NCI-H748 treated with DMSO at 0.1 percent for 48 hours (cell line): ENCODE measurements around the gene PPP1CB.
"Not testable (repeated sequence)": the region's sequence is repeated elsewhere in the genome, so short reads cannot be mapped to it uniquely, and the experiment has no call there.

ENCODE experiments used
- DNase-seq: peaks from one replicate; lab custom pipeline; 2025; lab: John Stamatoyannopoulos, UW

The PPP1CB gene

DNA sequence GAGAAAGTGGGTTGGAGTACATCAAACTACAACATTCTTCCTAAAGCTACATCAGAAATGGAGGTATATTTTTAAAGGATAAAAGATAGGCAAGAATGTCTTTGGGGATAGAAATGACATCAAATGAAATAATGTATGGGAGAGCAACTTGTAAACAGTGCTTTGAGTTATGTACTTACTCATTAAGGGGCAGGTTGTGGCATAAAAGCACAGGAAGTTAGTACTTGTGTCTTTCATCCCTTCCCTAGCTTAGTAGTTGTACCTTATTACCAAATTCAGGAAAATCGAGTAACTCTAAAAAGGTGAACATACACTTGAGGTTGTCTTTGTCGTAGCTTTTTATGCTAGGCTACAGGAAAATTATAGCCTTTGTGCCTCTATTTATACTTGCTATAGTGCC lies 28.9 kb downstream of the PPP1CB start:
- DNase-seq = no peak

DNA sequence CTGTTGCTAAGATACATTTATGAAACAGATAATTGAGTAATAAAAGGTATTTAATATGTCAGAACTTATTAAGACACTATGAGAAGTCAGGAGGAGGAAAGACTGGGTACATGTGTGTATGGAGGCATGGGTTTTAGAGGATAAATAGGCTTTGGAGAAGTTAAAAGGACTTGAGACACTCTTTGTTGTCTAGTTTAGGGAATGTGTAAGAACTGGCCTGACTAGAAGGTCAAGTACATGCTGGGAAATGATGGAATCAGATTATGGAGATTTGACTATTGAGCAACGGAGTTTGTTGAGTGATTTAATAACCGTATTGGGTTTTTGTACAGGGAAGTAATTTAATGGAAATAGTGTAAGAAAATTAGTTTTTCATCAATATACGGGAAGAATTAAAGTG lies 30.8 kb downstream of the PPP1CB start:
- no peak for DNase-seq

DNA sequence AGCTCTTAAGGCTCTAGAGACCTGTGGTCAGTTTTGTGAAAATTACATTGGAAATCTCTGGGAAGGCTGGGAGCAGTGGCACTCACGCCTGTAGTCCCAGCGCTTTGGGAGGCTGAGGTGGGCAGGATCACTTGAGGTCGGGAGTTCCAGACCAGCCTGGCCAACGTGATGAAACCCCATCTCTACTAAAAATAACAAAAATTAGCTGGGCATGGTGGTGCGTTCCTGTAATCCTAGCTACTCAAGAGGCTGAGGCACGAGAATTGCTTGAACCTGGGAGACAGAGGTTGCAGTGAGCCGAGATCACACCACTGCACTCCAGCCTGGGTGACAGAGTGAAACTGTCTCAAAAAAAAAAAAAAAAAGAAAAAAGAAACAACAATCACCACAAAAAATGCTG lies 32.9 kb downstream of the PPP1CB start:
- DNase-seq = not testable (repeated sequence)

DNA sequence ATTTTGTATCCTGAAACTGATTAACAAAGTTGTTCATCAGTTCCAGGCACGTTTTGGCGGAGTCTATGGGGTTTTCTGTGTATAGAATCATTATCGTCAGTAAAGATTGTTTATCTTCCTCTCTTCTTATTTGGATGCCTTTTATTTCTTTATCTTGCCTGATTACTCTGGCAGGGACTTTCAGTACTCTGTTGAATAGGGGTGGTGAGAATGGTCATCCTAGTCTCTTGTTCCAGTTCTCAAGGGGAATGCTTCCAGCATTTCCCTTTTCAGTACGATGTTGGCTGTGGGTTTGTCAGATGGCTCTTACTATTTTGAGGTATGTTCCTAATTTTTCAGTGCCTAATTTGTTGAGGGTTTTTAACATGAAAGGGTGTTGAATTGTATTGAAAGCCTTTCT lies 45.0 kb downstream of the PPP1CB start:
- DNase-seq = no peak

DNA sequence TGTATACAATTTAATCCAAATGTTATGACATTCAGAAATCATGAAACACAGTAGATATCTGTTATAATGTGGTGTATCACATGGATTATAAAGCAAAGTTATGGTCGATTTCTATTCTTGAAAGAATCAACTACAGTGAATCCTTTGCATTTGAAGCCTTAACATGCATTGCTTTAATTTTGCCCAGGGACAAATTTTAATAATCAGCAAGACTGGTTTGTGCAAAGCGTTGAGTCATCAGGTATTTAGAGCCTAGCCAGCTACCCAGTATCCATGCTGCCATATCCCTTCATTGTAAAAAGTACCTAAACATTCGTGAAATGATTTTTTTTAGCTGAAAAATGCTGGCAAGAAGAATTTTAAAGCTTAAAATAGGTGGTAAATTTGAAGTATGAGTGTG lies 50.1 kb downstream of the PPP1CB start:
- no peak for DNase-seq

DNA sequence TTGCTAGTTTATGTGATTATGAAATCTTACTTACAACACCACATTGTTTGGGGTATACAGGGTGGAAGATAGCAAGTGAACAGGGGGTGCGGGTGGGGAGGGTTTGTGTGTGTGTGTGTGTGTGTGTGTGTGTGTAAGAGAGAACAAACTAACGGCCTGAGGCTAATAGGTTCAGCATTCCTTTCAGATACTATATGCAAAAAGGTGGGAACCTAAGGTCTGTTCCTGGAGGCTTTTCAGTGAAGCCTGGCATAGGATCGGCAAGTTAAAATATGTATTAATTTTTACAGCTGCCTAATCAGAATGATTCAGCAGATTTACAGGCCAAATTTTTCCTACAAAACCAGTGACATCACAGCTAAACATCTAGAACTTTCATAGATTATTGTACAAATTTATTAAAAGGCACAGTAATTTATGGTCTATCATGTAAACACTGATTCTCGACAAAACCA lies 51.4 kb downstream of the PPP1CB start:
- DNase-seq = no peak

DNA sequence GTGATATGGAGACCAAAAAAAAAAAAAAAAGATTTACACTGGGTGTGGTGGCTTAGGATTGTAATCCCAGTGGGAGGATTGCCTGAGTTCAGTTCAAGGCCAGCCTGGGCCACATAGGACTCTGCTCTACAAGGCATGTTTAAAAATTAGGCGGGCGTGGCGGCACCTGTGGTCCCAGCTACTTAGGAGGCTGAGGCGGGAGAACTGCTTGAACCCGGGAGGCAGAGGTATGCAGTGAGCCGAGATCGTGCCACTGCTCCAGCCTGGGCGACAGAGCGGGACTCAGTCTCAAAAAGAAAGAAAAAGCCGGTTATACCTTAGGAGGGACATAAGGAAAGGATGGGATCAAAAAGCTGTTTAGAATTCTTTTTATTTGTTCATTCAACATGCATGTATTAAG lies 58.3 kb downstream of the PPP1CB start:
- no peak for DNase-seq

DNA sequence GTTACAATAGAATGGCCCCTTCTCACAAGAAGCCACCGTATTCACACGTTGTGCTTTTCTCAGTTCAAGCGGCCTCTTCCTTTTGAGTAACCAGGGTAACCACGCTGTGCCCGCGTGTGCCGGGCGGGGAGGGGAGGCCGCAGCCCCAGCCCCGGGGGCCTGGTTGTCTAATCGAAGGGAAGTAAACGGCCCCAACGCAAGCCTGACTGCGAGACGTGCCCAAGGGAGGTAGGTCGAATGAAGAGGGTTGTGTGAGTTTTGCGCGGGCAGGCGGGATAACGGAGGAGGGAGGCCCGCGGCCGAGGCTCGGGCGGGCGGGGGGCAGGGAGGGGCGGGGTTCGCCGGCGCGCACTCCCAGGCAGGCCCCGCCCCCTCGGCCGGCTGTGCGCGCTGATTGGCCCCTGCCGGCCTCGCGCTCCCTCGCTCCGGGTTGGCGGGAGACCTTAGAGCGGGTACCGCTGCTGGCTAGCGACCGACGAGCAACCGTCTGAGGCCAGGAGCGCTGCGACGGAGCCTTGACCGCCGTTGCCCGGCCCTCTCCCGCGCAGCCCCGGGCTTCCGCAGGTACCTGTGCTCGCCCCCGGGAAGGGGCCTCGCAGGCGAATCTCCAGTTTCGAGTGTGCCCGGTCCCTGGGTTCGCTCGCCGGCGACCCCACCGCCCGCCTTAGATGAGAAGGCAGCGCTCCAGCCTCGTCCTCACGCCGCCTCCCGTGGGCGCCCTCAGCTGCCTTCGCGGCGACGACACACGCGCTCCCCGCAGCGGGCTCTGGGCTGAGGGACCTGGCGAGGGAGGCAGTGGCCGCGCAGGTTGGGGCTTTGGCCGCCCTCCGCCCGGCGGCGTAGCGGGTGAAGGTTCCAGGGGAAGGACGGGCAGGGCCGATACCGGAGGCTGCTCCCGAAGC lies 59.0 kb downstream of the PPP1CB start, which contains the start of gene SPDYA:
Gene SPDYA, plus strand, starts transcription at position 451 of the 902 bp plus-strand sequence. CDS start 5,181 bp downstream, outside the sequence.
- DNase-seq = peak; percentile 5

DNA sequence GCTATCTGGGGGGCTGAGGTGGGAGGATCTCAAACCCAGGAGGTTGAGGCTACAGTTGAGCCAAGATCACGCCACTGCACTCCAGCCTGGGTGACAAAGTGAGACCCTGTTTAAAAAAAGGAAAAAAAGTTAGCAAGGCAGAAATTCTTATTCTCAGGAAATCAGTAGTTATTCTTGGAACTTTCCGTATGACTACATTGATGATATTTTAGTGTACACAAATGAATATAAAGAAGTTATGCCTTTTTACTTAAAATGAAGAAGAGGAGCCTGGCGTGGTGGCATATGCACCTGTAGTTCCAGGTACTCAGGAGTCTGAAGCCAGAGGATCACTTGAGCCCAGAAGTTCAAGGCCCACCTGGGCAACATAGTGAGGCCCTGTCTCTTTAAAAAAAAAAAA lies 66.4 kb downstream of the PPP1CB start:
- DNase-seq = no peak

DNA sequence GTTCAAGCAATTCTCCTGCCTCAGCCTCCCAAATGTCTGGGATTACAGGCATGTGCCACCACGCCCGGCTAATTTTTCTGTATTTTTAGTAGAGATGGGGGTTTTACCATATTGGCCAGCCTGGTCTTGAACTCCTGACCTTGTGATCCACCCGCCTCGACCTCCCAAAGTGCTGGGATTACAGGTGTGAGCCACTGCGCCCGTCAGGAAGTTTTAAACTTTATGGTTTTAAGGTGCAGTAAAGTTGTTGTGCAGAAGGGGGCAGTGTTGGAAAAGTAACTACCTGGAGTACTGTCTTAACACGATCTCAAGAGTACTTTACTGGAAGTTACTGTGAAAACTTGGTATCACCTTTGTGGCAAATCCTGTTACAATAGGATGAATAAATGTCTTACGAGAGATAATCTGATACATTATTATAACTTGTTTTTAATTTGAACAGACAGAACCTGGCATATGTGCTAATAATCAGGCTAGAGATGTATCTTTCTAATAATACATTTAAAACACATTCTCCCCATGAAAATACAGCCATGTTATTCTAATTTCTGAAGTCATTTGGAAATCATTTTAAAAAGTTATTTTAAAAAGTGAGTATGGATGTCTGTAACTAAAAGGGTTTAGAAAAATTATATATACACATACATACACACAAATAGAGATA lies 69.8 kb downstream of the PPP1CB start:
- DNase-seq = peak; percentile 3

DNA sequence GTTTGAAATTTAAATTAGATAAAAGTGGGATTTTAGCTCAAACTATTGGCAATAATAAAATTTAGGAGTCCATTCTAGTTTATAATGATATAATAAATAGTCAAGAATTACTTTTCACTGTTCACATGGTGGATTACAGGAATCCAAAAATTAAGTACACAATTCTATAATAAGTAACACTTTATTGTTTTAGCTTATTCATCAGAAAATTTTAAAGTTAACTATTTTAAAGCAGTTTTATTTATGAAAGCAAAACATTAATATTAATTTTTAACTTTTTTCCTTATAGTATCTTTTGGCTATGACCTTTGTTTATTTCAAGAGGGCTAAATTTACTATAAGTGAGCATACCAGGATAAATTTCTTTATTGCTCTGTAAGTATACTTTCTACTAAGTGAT lies 70.4 kb downstream of the PPP1CB start:
- DNase-seq = no peak

DNA sequence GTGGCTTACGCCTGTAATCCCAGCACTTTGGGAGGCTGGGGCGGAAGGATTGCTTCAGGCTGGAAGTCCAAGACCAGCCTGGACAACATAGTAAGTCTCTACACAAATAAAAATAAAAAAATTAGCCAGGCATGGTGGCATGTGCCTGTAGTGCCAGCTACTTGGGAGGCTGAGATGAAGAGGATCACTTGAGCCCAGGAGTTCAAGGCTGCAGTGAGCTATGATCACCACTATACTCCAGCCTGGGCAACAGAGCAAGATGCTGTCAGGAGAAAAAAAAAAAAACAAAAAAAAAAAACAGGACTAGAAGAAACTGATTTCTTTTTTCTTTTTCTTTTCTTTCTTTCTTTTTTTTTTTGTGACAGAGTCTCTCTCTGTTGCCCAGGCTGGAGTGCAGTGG lies 72.6 kb downstream of the PPP1CB start:
- DNase-seq = no peak

DNA sequence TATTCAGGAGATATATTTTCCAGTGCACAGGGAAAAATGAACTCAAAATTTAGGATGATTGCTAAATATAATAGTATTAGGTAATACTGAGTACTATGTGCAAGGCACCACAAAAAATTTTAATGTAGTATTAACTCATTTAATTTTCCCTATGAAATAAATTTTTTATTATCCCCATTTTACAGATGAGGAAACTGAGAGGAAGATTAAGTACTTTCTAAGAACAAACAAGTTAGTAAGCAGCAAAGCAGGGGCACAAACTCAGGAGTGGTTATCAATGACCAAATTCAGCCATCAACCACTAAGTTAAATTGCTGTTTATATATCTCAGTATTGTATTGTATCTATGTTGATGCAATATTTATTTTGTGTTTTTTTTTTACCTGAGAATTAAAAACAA lies 73.2 kb downstream of the PPP1CB start:
- no peak for DNase-seq

DNA sequence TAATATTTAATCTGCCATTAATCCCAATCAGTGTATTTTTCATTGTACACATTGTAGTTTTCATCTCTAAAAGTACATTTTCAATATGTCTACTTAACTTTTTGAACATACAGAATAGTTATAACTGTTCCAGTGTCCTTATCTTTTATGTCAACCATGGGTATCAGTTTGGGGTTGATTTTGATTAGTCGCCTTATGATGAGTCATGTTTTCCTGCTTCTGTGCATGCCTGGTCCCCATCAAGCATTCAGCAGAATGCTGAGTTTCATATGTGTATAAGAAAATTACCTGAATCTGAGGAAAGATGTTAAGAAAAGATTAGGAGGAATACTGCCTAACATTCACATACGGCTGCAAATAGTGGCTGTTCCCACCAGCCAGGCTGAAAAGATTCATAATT lies 76.8 kb downstream of the PPP1CB start:
- DNase-seq = no peak

DNA sequence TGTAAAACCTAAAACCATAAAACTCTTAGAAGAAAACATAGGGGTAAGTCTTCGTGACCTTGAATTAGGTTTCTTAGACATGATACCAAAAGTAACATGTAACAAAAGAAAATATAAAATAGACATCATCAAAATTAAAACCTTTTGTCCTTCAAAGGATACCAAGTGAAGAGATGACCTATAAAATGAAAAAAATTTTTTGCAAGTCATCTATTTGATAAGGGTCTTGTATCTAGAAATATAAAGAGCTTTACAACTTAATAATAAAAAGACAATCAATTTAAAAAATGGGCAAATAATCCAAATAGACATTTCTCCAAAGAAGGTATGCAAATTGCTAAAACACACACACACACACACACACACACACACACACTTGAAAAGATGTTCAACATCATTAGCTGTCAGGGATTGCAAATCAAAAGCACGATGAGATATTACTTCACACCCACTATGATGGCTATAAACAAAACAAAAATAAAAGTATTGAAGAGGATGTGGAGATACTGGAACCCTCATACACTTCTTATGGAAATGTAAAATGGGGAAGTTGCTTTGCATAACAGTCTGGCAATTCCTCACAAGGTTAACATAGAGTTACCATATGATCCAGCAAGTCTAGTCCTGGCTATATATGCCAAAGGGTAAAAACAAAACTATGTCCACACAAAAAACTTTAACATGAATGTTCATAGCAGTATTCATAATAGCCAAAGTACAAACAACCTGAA lies 82.3 kb downstream of the PPP1CB start:
- no peak for DNase-seq

DNA sequence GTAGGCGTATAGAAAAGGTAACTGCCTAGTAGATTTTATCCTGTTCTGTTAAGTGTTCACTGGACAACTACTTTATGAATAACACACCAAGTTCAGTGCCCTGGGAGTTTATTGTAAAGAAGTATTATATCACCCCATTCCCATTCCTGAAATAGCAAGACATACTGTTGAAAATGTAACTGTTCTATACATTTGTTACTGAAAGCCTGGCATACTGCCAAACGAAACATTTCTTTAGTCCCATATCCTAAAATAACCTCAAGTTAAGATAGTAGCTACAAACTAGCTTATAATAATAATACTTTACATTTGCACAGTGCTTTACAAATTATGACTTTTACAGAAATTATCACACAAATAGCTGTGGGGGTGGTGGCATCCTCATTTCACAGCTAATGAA lies 84.2 kb downstream of the PPP1CB start:
- no peak for DNase-seq

DNA sequence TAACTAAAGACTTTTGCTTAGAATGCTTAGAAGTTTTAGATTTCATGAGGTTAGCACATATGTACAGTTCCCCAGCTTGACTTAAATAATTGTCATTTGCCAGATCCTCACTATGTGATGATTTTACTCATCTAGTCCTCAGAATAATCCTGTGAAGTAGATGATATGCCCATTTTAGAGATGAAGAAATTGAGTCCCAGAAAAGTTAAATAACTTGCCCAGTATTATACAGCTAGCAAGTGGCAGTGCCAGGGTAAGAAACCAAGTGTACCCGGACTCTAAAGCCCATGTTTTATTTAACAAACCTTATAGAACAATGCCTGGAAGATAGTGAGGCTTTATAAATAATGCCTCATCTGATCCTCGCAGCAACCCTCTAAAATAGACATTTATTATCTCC lies 87.3 kb downstream of the PPP1CB start:
- DNase-seq = no peak

DNA sequence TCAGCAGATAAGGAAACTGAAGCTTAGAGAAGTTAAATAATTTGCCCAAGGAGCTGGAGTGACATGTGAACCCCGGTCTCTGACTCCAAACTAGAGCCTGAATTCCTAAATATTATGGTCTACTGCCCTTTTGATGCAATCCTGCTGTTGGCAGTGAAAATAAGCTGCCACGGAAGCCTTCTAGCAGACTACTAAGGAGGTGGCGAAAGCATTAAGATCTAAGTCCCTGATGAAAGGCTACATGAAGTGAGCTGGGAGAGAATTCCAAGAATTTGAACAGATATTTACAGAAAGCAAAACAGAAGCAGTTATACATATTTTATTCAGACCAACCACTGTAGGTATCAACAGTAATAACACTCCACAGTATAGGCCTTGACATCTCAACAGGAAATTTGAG lies 90.4 kb downstream of the PPP1CB start:
- DNase-seq = no peak
